ENCODE results near the gene KCNJ14.

The KCNJ14 gene

GRCh38 chr19:48514123-48514458 is 58.7 kb downstream of the KCNJ14 start:
- Histone ChIP-seq H3K4me1 (ENCODE audit: insufficient read depth, low read length, poor library complexity, severe bottlenecking) (no peaks in the 10 kb centered on the region), H3K9me2 (replicated peaks; ENCODE audit: low read depth, low read length) (no peaks in the 10 kb centered on the region), H3K4me3 (ENCODE audit: low read length, poor library complexity, severe bottlenecking) (peak overlapping the region; percentile 91), H2AFZ (ENCODE audit: low read length) (peak overlapping the region; percentile 100), H3K9ac (ENCODE audit: low read depth, low read length, poor library complexity, severe bottlenecking) (no peak overlapping the region), H3K9me3 (ENCODE audit: insufficient read depth, low read depth, low read length) (no peaks in the 10 kb centered on the region), H4K20me1 (ENCODE audit: insufficient read depth, low read length, poor library complexity, severe bottlenecking) (no peaks in the 10 kb centered on the region), H3K4me2 (ENCODE audit: low read depth, low read length, poor library complexity, severe bottlenecking) (peak overlapping the region; percentile 72), H3K27me3 (ENCODE audit: insufficient read depth, low read length, poor library complexity, severe bottlenecking) (no peaks in the 10 kb centered on the region), H3F3A (ENCODE audit: low read depth) (no peaks in the 10 kb centered on the region), H3K36me3 (ENCODE audit: insufficient read depth, low read length) (no peaks in the 10 kb centered on the region), H3K79me2 (ENCODE audit: insufficient read depth, low read length) (no peaks in the 10 kb centered on the region)
- TF ChIP-seq CTCF (conservative IDR thresholded peaks at IDR 0.05; ENCODE audit: low read length) (no peak), EZH2phosphoT487 (IDR thresholded peaks at IDR 0.05; ENCODE audit: borderline replicate concordance) (no peak)

GRCh38 chr19:48516536-48516935 is 61.2 kb downstream of the KCNJ14 start:
- H3K36me3 ChIP-seq (ENCODE audit: insufficient read depth, low read length): no peaks in the 10 kb centered on the region
- no peak overlapping the region for H3K4me2 ChIP-seq (ENCODE audit: low read depth, low read length, poor library complexity, severe bottlenecking)

More at GRCh38 chr19:48516536-48516935, 61.2 kb downstream of the KCNJ14 start:
- Histone ChIP-seq H3K9me2 (replicated peaks; ENCODE audit: low read depth, low read length) (no peaks in the 10 kb centered on the region), H3K4me3 (ENCODE audit: low read length, poor library complexity, severe bottlenecking) (no peak overlapping the region), H3K9ac (ENCODE audit: low read depth, low read length, poor library complexity, severe bottlenecking) (no peak overlapping the region), H3K79me2 (ENCODE audit: insufficient read depth, low read length) (no peaks in the 10 kb centered on the region), H3K9me3 (ENCODE audit: insufficient read depth, low read depth, low read length) (no peaks in the 10 kb centered on the region), H3K4me1 (ENCODE audit: insufficient read depth, low read length, poor library complexity, severe bottlenecking) (no peaks in the 10 kb centered on the region), H3F3A (ENCODE audit: low read depth) (no peaks in the 10 kb centered on the region), H2AFZ (ENCODE audit: low read length) (no peak overlapping the region), H4K20me1 (ENCODE audit: insufficient read depth, low read length, poor library complexity, severe bottlenecking) (no peaks in the 10 kb centered on the region), H3K27me3 (ENCODE audit: insufficient read depth, low read length, poor library complexity, severe bottlenecking) (no peaks in the 10 kb centered on the region)
- TF ChIP-seq CTCF (conservative IDR thresholded peaks at IDR 0.05; ENCODE audit: low read length) (no peak), EZH2phosphoT487 (IDR thresholded peaks at IDR 0.05; ENCODE audit: borderline replicate concordance) (no peak)

Measured in Loucy (cell line).